HG03439 (cell line): ENCODE measurements around the gene LGALS12.

Experiments used
- ATAC-seq: cut with Tn5 transposase; IDR thresholded peaks from one replicate; pipeline ENCODE4 v1.9.1; 2021; ENCODE audit warnings: mild to moderate bottlenecking, moderate library complexity; ENCODE audit not compliant: unreplicated experiment

LGALS12 gene

DNA sequence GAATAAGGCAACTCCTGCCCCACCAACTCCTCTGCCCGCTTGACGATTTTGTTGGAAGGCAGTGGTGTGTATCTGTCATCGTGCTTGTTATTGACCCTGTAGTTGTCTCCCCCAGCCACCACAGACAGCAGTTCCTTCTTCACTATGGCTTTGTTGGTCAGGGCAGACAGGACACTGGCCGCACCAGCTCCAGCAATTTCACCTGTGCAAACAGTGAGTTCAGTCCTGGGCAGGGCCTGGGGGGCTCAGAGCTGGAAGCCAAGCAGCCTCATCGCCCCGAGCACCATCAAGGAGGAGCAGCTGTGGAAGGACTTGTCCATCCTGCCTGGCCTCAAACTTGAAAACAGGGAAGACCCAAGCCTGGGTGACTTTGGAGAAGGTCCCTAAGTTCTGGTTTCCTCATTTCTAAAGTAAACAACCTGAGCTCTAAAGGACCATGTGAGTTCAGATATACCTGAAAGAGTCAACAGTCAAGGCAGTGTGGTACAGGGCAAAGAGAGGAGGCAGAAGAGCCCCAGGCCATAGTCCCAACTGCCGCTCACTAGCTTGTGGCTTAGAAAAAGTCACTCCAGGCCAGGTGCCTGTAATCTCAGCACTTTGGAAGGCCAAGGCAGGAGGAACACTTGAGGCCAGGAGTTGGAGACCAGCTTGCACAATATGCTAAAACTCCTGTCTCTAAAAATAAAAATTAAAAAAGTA lies 52.7 kb downstream of the LGALS12 start:
- no peak for ATAC-seq

- ATAC-seq = no peak
Measured at GRCh38 chr11:63560506-63561180, 54.8 kb downstream of the LGALS12 start.

DNA sequence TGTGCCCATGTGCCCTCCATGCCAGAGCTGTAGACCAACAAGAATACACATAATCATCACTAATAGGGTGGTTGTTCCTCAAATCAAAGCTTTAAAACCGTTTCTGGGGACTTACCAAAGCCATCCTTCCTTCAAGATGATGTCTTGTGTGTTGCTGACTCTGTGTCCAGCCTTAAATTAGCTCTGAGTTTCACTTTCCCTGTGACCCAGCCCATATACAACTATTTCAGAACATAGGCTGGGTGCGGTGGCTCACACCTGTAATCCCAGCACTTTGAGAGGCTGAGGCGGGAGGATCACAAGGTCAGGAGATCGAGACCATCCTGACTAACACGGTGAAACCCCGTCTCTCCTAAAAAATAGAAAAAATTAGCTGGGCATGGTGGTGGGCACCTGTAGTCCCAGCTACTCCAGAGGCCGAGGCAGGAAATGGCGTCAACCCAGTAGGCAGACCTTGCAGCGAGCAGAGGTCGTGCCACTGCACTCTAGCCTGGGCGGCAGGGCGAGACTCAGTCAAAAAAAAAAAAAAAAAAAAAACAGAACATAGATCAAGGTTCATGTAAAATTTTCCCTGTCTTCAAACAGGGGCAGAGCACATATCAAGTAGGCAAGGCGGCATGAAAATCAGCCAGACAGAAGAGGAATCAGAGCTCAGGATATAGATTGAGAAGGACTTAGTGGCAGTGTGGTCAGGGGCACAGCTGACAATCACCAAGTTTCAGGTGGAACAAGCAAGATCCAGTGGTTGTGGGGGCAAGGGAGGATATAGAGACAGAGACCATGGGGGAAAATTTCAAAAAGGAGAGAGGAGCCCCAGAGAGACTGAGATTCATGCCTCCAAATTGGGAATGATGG lies 57.5 kb downstream of the LGALS12 start, which contains the start of gene PLAAT2:
PLAAT2 (minus strand) TSS at position 179 of the 855 bp plus-strand sequence; CDS start at position 124, 55 bp downstream.
- ATAC-seq = no peak

DNA sequence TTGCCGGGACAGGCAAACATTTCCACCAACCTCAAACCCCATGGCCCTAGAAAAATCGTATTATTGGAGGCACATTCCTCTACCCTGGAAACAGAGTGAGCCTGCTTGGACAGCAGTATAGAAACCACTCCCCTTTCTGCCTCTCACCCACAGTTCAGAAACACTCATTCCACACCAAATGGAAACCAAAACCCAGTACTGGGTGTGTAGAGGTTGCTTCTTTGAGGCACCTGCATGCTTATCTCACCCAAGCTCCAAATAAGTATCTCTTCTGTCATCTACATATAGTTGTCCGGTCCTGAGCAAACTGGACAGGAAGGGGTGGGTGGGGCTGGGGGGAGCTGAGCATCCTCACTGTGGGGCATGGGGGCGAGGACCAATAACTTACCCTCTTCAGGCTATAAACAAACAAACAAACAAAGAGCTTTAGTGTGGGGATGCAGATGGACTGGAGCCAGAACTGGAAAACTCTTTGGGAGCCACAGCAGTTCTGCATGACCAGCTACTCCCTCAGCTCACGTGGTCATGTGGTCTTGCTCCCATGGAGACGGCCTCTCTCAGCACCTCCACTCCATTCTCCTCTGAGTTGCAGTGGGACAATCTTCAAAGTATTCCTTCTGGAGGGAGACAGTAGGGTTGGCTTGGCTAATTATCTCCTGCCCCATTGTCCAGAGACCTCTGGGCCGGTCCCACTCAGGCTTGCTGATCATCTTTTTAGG lies 58.3 kb downstream of the LGALS12 start:
- ATAC-seq = peak; percentile 56

- ATAC-seq = no peak
Measured at GRCh38 chr11:63564784-63565350, 59.0 kb downstream of the LGALS12 start.
